GM23248 (cell line): ENCODE measurements around the gene MRM2.

ENCODE experiments used
- EZH2 ChIP-seq: fragments of 200-600 bp; sonication (generic); IDR thresholded peaks from 2 replicates; pipeline ENCODE4 v1.6.1; 2018; ENCODE audit warnings: antibody characterized with exemption, mild to moderate bottlenecking; ENCODE audit not compliant: insufficient read depth, poor library complexity, severe bottlenecking
- EZH2phosphoT487 ChIP-seq: fragments of 200-600 bp; sonication (generic); IDR thresholded peaks from 2 replicates; pipeline ENCODE4 v1.6.1; 2018; ENCODE audit warnings: antibody characterized with exemption, moderate library complexity, mild to moderate bottlenecking, low read depth; ENCODE audit not compliant: insufficient read depth

- TF ChIP-seq EZH2 = no peak
- no peak for TF ChIP-seq EZH2phosphoT487
Measured at GRCh38 chr7:2261611-2262010, 19.6 kb upstream of the MRM2 start.
